HepG2 (cell line): ENCODE measurements around the gene HYOU1. TPM values are rescaled to one million over a fixed set of nuclear protein-coding genes. Genes with fewer than 3 reads are reported as not detected.
A peak's percentile ranks its signal among the peaks of the same experiment; 100 is the strongest.

Experiments used
- DRAP1 ChIP-seq: IDR thresholded peaks from 2 replicates; pipeline ENCODE4 v1.6.1; 2016; ENCODE audit warnings: missing genetic modification reagents, missing compliant biosample characterization
- FLYWCH1 ChIP-seq: sonication (generic); formaldehyde crosslinking; IDR thresholded peaks from 2 replicates; pipeline ENCODE4 v1.8.1; 2023; ENCODE audit warnings: mild to moderate bottlenecking, missing genetic modification reagents
- FOXO4 ChIP-seq: sonication (generic); formaldehyde crosslinking; conservative IDR thresholded peaks from 2 replicates; pipeline ENCODE4 v1.8.1; 2023; ENCODE audit warnings: missing genetic modification reagents
- FOXP1 ChIP-seq, 2 experiments: fragments of 450-650 bp in 1 of 2; IDR thresholded peaks; 2 replicates each; pipeline ENCODE4 v1.6.1; 2017 to 2018; ENCODE audit warnings: antibody characterized with exemption in 1 of 2
- GATAD1 ChIP-seq: IDR thresholded peaks from 2 replicates; pipeline ENCODE4 v1.6.1; 2016; ENCODE audit warnings: missing genetic modification reagents, missing compliant biosample characterization
- GPN1 ChIP-seq: sonication (generic); formaldehyde crosslinking; IDR thresholded peaks from 2 replicates; pipeline ENCODE4 v1.5.1; 2020; ENCODE audit warnings: missing genetic modification reagents, borderline replicate concordance
- HDAC2 ChIP-seq: sonication (generic); formaldehyde crosslinking; IDR thresholded peaks from 2 replicates; pipeline ENCODE4 v1.4.0; 2020; ENCODE audit warnings: missing genetic modification reagents
- HOXA3 ChIP-seq: sonication (generic); formaldehyde crosslinking; IDR thresholded peaks from 2 replicates; pipeline ENCODE4 v1.5.0; 2020; ENCODE audit warnings: missing genetic modification reagents
- JARID2 ChIP-seq: sonication (generic); formaldehyde crosslinking; IDR thresholded peaks from 2 replicates; pipeline ENCODE4 v1.8.1; 2023; ENCODE audit warnings: missing genetic modification reagents, inconsistent platforms; ENCODE audit not compliant: insufficient replicate concordance
- KDM3A ChIP-seq: IDR thresholded peaks from 2 replicates; pipeline ENCODE4 v1.6.1; 2018; ENCODE audit warnings: low read depth, missing compliant biosample characterization
- MED1 ChIP-seq: sonication (generic); formaldehyde crosslinking; IDR thresholded peaks from 2 replicates; pipeline ENCODE4 v1.4.0; 2020; ENCODE audit warnings: missing genetic modification reagents
- SATB2 ChIP-seq: sonication (generic); formaldehyde crosslinking; IDR thresholded peaks from 2 replicates; pipeline ENCODE4 v1.5.0; 2020; ENCODE audit warnings: missing genetic modification reagents
- SP2 ChIP-seq: sonication (generic); formaldehyde crosslinking; IDR thresholded peaks from 2 replicates; pipeline ENCODE4 v1.5.1; 2020; ENCODE audit warnings: mild to moderate bottlenecking, missing genetic modification reagents
- SRF ChIP-seq: IDR thresholded peaks from 2 replicates; pipeline ENCODE4 v1.6.1; 2011; ENCODE audit warnings: mild to moderate bottlenecking, low read depth, low read length, moderate library complexity
- TERF1 ChIP-seq: sonication (generic); formaldehyde crosslinking; IDR thresholded peaks from 2 replicates; pipeline ENCODE4 v1.8.0; 2022; ENCODE audit warnings: mild to moderate bottlenecking, missing genetic modification reagents, moderate library complexity
- WIZ ChIP-seq: sonication (generic); formaldehyde crosslinking; IDR thresholded peaks from 2 replicates; pipeline ENCODE4 v1.5.1; 2020; ENCODE audit warnings: mild to moderate bottlenecking, missing genetic modification reagents
- ZNF282 ChIP-seq: fragments of 450-650 bp; IDR thresholded peaks from 2 replicates; pipeline ENCODE4 v1.6.1; 2018; ENCODE audit not compliant: partially characterized antibody
- ZNF446 ChIP-seq: sonication (generic); formaldehyde crosslinking; IDR thresholded peaks from 2 replicates; pipeline ENCODE4 v1.5.0; 2020; ENCODE audit warnings: mild to moderate bottlenecking, missing genetic modification reagents
- ZNF530 ChIP-seq: sonication (generic); formaldehyde crosslinking; IDR thresholded peaks from 2 replicates; pipeline ENCODE4 v1.5.0; 2020; ENCODE audit warnings: low read depth, mild to moderate bottlenecking, missing genetic modification reagents
- ZNF607 ChIP-seq: sonication (generic); formaldehyde crosslinking; IDR thresholded peaks from 2 replicates; pipeline ENCODE4 v1.5.1; 2020; ENCODE audit warnings: missing genetic modification reagents, mild to moderate bottlenecking, borderline replicate concordance
- ZNF691 ChIP-seq: sonication (generic); formaldehyde crosslinking; IDR thresholded peaks from 2 replicates; pipeline ENCODE4 v1.4.0; 2020; ENCODE audit warnings: missing genetic modification reagents, low read depth, mild to moderate bottlenecking, borderline replicate concordance
- ZNF724P ChIP-seq: sonication (generic); formaldehyde crosslinking; IDR thresholded peaks from 2 replicates; pipeline ENCODE4 v1.8.0; 2022; ENCODE audit warnings: missing genetic modification reagents, borderline replicate concordance
- ZNF775 ChIP-seq: sonication (generic); formaldehyde crosslinking; IDR thresholded peaks from 2 replicates; pipeline ENCODE4 v1.4.0; 2020; ENCODE audit warnings: missing genetic modification reagents, mild to moderate bottlenecking, moderate library complexity, borderline replicate concordance
- ZNF780A ChIP-seq: sonication (generic); formaldehyde crosslinking; IDR thresholded peaks from 2 replicates; pipeline ENCODE4 v1.8.0; 2022; ENCODE audit warnings: mild to moderate bottlenecking, missing genetic modification reagents, moderate library complexity
- ZNF782 ChIP-seq: sonication (generic); formaldehyde crosslinking; IDR thresholded peaks from 2 replicates; pipeline ENCODE4 v1.4.0; 2020; ENCODE audit warnings: missing genetic modification reagents, mild to moderate bottlenecking, borderline replicate concordance
- polyA plus RNA-seq, 8 experiments: library from polyadenylated mRNA; depleted of rRNA in 3 of 8; stranded (reverse) in 7 of 8; unstranded in 1 of 8; fragments of >200 nt; fragmentation: Illumina TruSeq in 4 of 8; extraction: Trizol in 4 of 8; gene quantifications; 2 replicates each; pipeline versions ENCODE4 v1.2.1 to v1.2.3, GENCODE V29; 2011 to 2016; ENCODE audit warnings: low read depth in 4 of 8, missing spikeins in 1 of 8, mixed read lengths in 1 of 8; ENCODE audit not compliant: insufficient read depth in 1 of 8
- total RNA-seq, 5 experiments: library from RNA; depleted of rRNA; stranded (reverse); fragments of >200 nt; fragmentation: Illumina TruSeq; extraction: Trizol; gene quantifications; 2 replicates each; pipeline ENCODE4 v1.2.3, GENCODE V29; 2016; ENCODE audit warnings: low read depth in 1 of 5

Gene HYOU1
- total and polyA plus RNA-seq, 2 of the 13 experiments (the other 11 are each of a cell fraction or from before 2014, with no cell fraction given): 127 to 155 TPM

- TF ChIP-seq ZNF530 (CRISPR knock-in tag) (no peak), KDM3A (0 out of 2 replicates have a peak, but pooled peaks have one; percentile 44), ZNF607 (CRISPR knock-in tag) (no peak), GATAD1 (CRISPR knock-in tag) (peak; percentile 94), WIZ (CRISPR knock-in tag) (no peak), SRF (0 out of 2 replicates have a peak, but pooled peaks have one; percentile 39), ZNF780A (CRISPR knock-in tag) (peak; percentile 52; the same call in 1 of the 2 replicates), TERF1 (CRISPR knock-in tag) (no peak), FLYWCH1 (CRISPR knock-in tag) (no peak), ZNF691 (peak; percentile 43; the same call in 1 of the 2 replicates), ZNF782 (CRISPR knock-in tag) (no peak; the same call in 1 of the 2 replicates), HDAC2 (no peak), HOXA3 (CRISPR knock-in tag) (peak; percentile 94), MED1 (CRISPR knock-in tag) (peak; percentile 54; the same call in 1 of the 2 replicates), ZNF775 (no peak), GPN1 (CRISPR knock-in tag) (no peak), SP2 (CRISPR knock-in tag) (peak; percentile 79), SATB2 (0 out of 2 replicates have a peak, but pooled peaks have one; percentile 58), JARID2 (CRISPR knock-in tag) (no peak), ZNF446 (CRISPR knock-in tag) (0 out of 2 replicates have a peak, but pooled peaks have one; percentile 47), ZNF724P (CRISPR knock-in tag) (no peak), FOXP1 (IDR thresholded peaks at IDR 0.05) (no peak), FOXP1 (CRISPR knock-in tag; IDR thresholded peaks at IDR 0.05) (no peak), ZNF282 (no peak), DRAP1 (CRISPR knock-in tag) (peak; percentile 88), FOXO4 (CRISPR knock-in tag) (no peak)
Observed at GRCh38 chr11:119018074-119018938, 38.7 kb downstream of the HYOU1 start, which contains the start of the genes RPS25 and TRAPPC4 (continued).
